Endothelial cell of umbilical vein (primary cell): ENCODE data around the gene ASIC4. TPM values are rescaled to one million over a fixed set of nuclear protein-coding genes. Genes with fewer than 3 reads are reported as not detected.

Experiments used
- BruUV-seq: library from RNA; stranded (reverse); fragments of 400-500 nt; replicated peaks from 2 replicates; lab custom pipeline; 2021; lab: Mats Ljungman, UMichigan
- CTCF ChIA-PET: fragments of 300-600, 350-600 bp; sonication (Branson Sonifier 250); formaldehyde crosslinking; loops from one replicate; lab custom pipeline; 2021; ENCODE audit warnings: antibody characterized with exemption, inconsistent platforms; lab: Charles Lee
- POLR2A ChIA-PET: fragments of 300-600, 350-600 bp; sonication (Branson Sonifier 250); formaldehyde crosslinking; loops from one replicate; lab custom pipeline; 2021; ENCODE audit warnings: antibody characterized with exemption, inconsistent platforms; lab: Charles Lee
- DNase-seq: peaks from one replicate; pipeline ENCODE4 v3.0.0-alpha.2; 2011; ENCODE audit warnings: low read depth, low spot score
- FAIRE-seq: peaks from 2 replicates; lab custom pipeline; 2011; peaks lifted over from hg19 to GRCh38; lab: Jason Lieb, UNC
- H2AFZ ChIP-seq: 2 replicates; pipeline ENCODE4 v1.6.0; 2012; ENCODE audit warnings: low read depth, low read length, control low read depth, inconsistent platforms
- H3K27ac ChIP-seq: 2 replicates; pipeline ENCODE4 v1.5.1; 2011; ENCODE audit warnings: low read depth, mild to moderate bottlenecking, control low read depth, low read length, moderate library complexity; ENCODE audit not compliant: insufficient read depth
- H3K27me3 ChIP-seq, 2 experiments: 2 replicates each; pipeline versions ENCODE4 v1.6.0 to v1.6.1; 2011; ENCODE audit warnings: low read length in 2 of 2, mixed read lengths in 1 of 2; ENCODE audit not compliant: control insufficient read depth in 2 of 2, insufficient read depth in 2 of 2
- H3K36me3 ChIP-seq, 2 experiments: 2 replicates in 1 of 2; 3 replicates in 1 of 2; pipeline ENCODE4 v1.5.1; 2011; ENCODE audit warnings: low read length in 2 of 2, mild to moderate bottlenecking in 1 of 2, moderate library complexity in 1 of 2; ENCODE audit not compliant: control insufficient read depth in 2 of 2, insufficient read depth in 2 of 2; ENCODE audit errors: extremely low read depth in 1 of 2
- H3K4me1 ChIP-seq: 3 replicates; pipeline ENCODE4 v1.5.1; 2011; ENCODE audit warnings: mild to moderate bottlenecking, low read length; ENCODE audit not compliant: control insufficient read depth, insufficient read depth; ENCODE audit errors: extremely low read depth
- H3K4me2 ChIP-seq: 2 replicates; pipeline ENCODE4 v1.6.1; 2011; ENCODE audit warnings: low read length, control low read depth, mixed read lengths; ENCODE audit not compliant: insufficient read depth
- H3K4me3 ChIP-seq, 3 experiments: fragments of 200-600 bp in 1 of 3; sonication (generic), shearing (Covaris generic) in 1 of 3; replicated peaks in 1 of 3; 2 replicates each; pipeline ENCODE4 v1.5.1; 2011 to 2016; ENCODE audit warnings: control low read depth in 3 of 3, low read length in 3 of 3, mild to moderate bottlenecking in 2 of 3, inconsistent platforms in 1 of 3, low read depth in 1 of 3, moderate library complexity in 1 of 3; ENCODE audit not compliant: insufficient read depth in 1 of 3
- H3K79me2 ChIP-seq: 2 replicates; pipeline ENCODE4 v1.6.0; 2012; ENCODE audit warnings: low read length, inconsistent platforms; ENCODE audit not compliant: control insufficient read depth, insufficient read depth
- H3K9ac ChIP-seq: replicated peaks from 2 replicates; pipeline ENCODE3; 2011; ENCODE audit warnings: low read length, control low read depth; ENCODE audit not compliant: insufficient read depth; ENCODE audit errors: extremely low read depth
- H3K9me1 ChIP-seq: replicated peaks from 3 replicates; pipeline ENCODE4 v1.6.0; 2011; ENCODE audit warnings: mild to moderate bottlenecking, low read length; ENCODE audit not compliant: control insufficient read depth, insufficient read depth; ENCODE audit errors: extremely low read depth
- H3K9me3 ChIP-seq: replicated peaks from 2 replicates; pipeline ENCODE4 v1.5.1; 2012; ENCODE audit warnings: low read length, inconsistent platforms; ENCODE audit not compliant: control insufficient read depth, insufficient read depth
- H4K20me1 ChIP-seq: replicated peaks from 2 replicates; pipeline ENCODE3; 2011; ENCODE audit warnings: mild to moderate bottlenecking, low read length; ENCODE audit not compliant: control insufficient read depth, insufficient read depth; ENCODE audit errors: extremely low read depth
- CTCF ChIP-seq, 2 donors: IDR thresholded peaks; 1 replicate in 1 of 2; 2 replicates in 1 of 2; pipeline ENCODE4 v1.5.1; 2011; ENCODE audit warnings: low read length in 2 of 2, mild to moderate bottlenecking in 2 of 2, moderate library complexity in 2 of 2, control low read depth in 1 of 2, inconsistent platforms in 1 of 2, low read depth in 1 of 2; ENCODE audit not compliant: insufficient read depth in 1 of 2; ENCODE audit errors: extremely low read depth in 1 of 2
- EZH2 ChIP-seq: IDR thresholded peaks from 2 replicates; pipeline ENCODE4 v1.6.1; 2012; ENCODE audit warnings: borderline replicate concordance, low read depth, mild to moderate bottlenecking, moderate library complexity, low read length, inconsistent platforms; ENCODE audit not compliant: severe bottlenecking
- dilution Hi-C: fragments of 300-500 bp; cut with MboI; formaldehyde crosslinking; loops from one replicate; pipeline ENCODE4 v1.15.0; 2019; ENCODE audit warnings: low sequenced_read_pairs; ENCODE audit not compliant: extremely low pct_ligation_motif_present
- intact Hi-C: fragments of 100-400 bp; cut with micrococcal nuclease; formaldehyde crosslinking; loops from one replicate; pipeline ENCODE4 v1.10.0; 2022
- polyA plus RNA-seq, 4 experiments: library from polyadenylated mRNA; depleted of rRNA in 3 of 4; stranded (reverse) in 3 of 4; unstranded in 1 of 4; fragments of >200 nt; gene quantifications; 2 replicates each; pipeline versions ENCODE4 v1.2.1 to v1.2.3, GENCODE V29; 2011 to 2012; ENCODE audit warnings: missing spikeins in 1 of 4
- total RNA-seq: library from RNA; stranded (reverse); gene quantifications from 2 replicates; pipeline ENCODE4 v1.2.3, GENCODE V29; 2021

Gene ASIC4
- total and polyA plus RNA-seq, 2 donors (not counting 3 experiments of a cell fraction or from before 2014, with no cell fraction given), result not detected

GRCh38 chr2:219475697-219476651 is 38.3 kb upstream of the ASIC4 start:
- intact Hi-C loops, result loop anchor here (1.0 to 2.0 kb wide), 6 partner anchors 17 to 166 kb away; partner anchors contain the start of gene GMPPA
- DNase-seq (peak; percentile 45), FAIRE-seq (peak; percentile 85)
- no peak overlapping the region for H2AFZ ChIP-seq
- no peaks in the 10 kb centered on the region for H3K9me3 ChIP-seq
- ChIA-PET CTCF (interaction anchor here (1.0 to 7.0 kb wide), 8 partner anchors 11 to 85 kb away, joined by 3 to 115 read pairs (median 6); no protein-coding TSS in a partner anchor), POLR2A (no interaction called here)
- no peak overlapping the region for H3K4me2 ChIP-seq
- H3K4me1 ChIP-seq, result no peaks in the 10 kb centered on the region
- TF ChIP-seq EZH2 (no peak), CTCF (IDR thresholded peaks at IDR 0.05; ENCODE audit: extremely low read depth in 1 of 2, insufficient read depth in 1 of 2, low read depth in 1 of 2, low read length in 2 of 2) (peak; percentile 80 to 91)
- H3K79me2 ChIP-seq, result no peaks in the 10 kb centered on the region
- no peaks in the 10 kb centered on the region for H4K20me1 ChIP-seq
- H3K27ac ChIP-seq, result no peak overlapping the region
- no peak overlapping the region for H3K9ac ChIP-seq
- no peaks in the 10 kb centered on the region for H3K9me1 ChIP-seq
- dilution Hi-C loops, result no loop called here
- no TSS peak for BruUV-seq
- H3K36me3 ChIP-seq, result no peaks in the 10 kb centered on the region
- H3K4me3 ChIP-seq, result no peak overlapping the region
- peaks cover 0 to 2% of the 10 kb centered on the region in 2 experiments for H3K27me3 ChIP-seq
